Measurements from ENCODE around the gene KSR1.

DNA sequence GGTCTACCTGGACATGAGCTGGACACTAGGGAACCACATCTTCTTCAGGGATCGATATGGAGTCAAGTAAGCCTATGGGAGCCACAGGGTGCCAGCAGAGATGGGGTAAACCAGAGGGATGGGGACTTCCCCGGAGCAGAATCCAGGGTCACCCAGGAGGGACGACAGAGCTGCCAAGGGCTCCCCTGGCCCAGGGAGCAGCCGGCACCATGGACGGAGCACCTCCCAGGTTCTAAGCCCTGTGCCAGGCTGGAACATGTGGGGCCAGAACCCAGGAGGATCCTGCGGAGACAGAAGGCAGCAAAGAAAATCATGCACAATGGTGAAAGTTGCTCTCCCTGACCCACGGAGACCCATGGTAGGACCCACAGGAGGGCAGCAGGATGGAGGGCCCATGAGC, 33.6 kb upstream of the KSR1 start:
- TF ChIP-seq, protein P1, sequence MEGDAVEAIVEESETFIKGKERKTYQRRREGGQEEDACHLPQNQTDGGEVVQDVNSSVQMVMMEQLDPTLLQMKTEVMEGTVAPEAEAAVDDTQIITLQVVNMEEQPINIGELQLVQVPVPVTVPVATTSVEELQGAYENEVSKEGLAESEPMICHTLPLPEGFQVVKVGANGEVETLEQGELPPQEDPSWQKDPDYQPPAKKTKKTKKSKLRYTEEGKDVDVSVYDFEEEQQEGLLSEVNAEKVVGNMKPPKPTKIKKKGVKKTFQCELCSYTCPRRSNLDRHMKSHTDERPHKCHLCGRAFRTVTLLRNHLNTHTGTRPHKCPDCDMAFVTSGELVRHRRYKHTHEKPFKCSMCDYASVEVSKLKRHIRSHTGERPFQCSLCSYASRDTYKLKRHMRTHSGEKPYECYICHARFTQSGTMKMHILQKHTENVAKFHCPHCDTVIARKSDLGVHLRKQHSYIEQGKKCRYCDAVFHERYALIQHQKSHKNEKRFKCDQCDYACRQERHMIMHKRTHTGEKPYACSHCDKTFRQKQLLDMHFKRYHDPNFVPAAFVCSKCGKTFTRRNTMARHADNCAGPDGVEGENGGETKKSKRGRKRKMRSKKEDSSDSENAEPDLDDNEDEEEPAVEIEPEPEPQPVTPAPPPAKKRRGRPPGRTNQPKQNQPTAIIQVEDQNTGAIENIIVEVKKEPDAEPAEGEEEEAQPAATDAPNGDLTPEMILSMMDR (IDR thresholded peaks at IDR 0.05) = no peak
- TF ChIP-seq POLR2A (IDR thresholded peaks at IDR 0.05) = no peak
